ENCODE data around the gene CD109.

DNA sequence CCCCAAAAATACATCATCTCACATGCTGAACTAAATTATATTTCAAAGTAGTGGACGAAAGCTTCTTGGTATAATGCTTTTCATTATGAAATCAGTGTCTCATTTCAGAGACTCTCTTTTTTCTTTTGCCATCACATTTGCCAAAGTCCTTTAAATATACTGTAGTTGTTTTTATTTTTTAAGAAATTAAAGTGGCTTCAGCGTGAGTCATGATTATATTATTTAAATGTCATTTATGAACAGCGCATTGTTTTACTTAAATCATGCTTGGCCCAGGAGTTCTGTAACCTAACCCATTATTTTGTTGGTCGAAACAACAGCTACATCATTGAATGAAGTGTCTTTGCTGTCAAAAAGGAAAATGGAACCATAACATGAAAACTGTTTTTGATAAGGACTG lies 100.9 kb downstream of the CD109 start:
- TF ChIP-seq, protein P1, sequence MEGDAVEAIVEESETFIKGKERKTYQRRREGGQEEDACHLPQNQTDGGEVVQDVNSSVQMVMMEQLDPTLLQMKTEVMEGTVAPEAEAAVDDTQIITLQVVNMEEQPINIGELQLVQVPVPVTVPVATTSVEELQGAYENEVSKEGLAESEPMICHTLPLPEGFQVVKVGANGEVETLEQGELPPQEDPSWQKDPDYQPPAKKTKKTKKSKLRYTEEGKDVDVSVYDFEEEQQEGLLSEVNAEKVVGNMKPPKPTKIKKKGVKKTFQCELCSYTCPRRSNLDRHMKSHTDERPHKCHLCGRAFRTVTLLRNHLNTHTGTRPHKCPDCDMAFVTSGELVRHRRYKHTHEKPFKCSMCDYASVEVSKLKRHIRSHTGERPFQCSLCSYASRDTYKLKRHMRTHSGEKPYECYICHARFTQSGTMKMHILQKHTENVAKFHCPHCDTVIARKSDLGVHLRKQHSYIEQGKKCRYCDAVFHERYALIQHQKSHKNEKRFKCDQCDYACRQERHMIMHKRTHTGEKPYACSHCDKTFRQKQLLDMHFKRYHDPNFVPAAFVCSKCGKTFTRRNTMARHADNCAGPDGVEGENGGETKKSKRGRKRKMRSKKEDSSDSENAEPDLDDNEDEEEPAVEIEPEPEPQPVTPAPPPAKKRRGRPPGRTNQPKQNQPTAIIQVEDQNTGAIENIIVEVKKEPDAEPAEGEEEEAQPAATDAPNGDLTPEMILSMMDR (IDR thresholded peaks at IDR 0.05) = no peak
- no peak for TF ChIP-seq ZFX (IDR thresholded peaks at IDR 0.05; ENCODE audit: borderline replicate concordance)

Data from 22Rv1 (cell line).